OCI-LY3 (cell line): Measurements from ENCODE around the gene RANBP6.
"Not testable (repeated sequence)": the region's sequence is repeated elsewhere in the genome, so short reads cannot be mapped to it uniquely, and the experiment has no call there.

Experiments used
- H2AFZ ChIP-seq: fragments of 200-600, 300-600 bp; shearing (Covaris generic); 2 replicates; pipeline ENCODE4 v1.6.0; 2014; ENCODE audit warnings: antibody characterized with exemption, low read depth, low read length
- H3K27ac ChIP-seq: fragments of 200-600, 300-600 bp; sonication (generic); 2 replicates; pipeline ENCODE4 v1.5.1; 2014; ENCODE audit warnings: mild to moderate bottlenecking, low read length, moderate library complexity, mixed read lengths
- H3K27me3 ChIP-seq: fragments of 200-600, 300-600 bp; sonication (generic); 2 replicates; pipeline ENCODE4 v1.6.1; 2014; ENCODE audit warnings: low read depth, low read length, mixed read lengths
- H3K36me3 ChIP-seq: fragments of 200-600, 300-600 bp; sonication (generic); replicated peaks from 2 replicates; pipeline ENCODE3; 2014; ENCODE audit warnings: low read depth, low read length, mixed read lengths
- H3K4me1 ChIP-seq: fragments of 300-600, 200-600 bp; sonication (generic); 2 replicates; pipeline ENCODE4 v1.6.1; 2014; ENCODE audit warnings: low read length, mixed read lengths
- H3K4me2 ChIP-seq: fragments of 200-600, 300-600 bp; sonication (generic); 2 replicates; pipeline ENCODE4 v1.6.1; 2014; ENCODE audit warnings: low read length, mixed read lengths
- H3K4me3 ChIP-seq: fragments of 300-600, 200-600 bp; sonication (generic); 2 replicates; pipeline ENCODE4 v1.5.1; 2014; ENCODE audit warnings: antibody characterized with exemption, mild to moderate bottlenecking, low read length, moderate library complexity
- H3K79me2 ChIP-seq: fragments of 300-600, 200-600 bp; shearing (Covaris generic); 2 replicates; pipeline ENCODE4 v1.6.1; 2014; ENCODE audit warnings: mild to moderate bottlenecking, low read length, mixed read lengths
- H3K9ac ChIP-seq: fragments of 300-600, 200-600 bp; shearing (Covaris generic); 2 replicates; pipeline ENCODE4 v1.6.0; 2014; ENCODE audit warnings: mild to moderate bottlenecking, low read length, moderate library complexity
- H3K9me3 ChIP-seq: fragments of 200-600, 300-600 bp; shearing (Covaris generic); 2 replicates; pipeline ENCODE4 v1.6.1; 2014; ENCODE audit warnings: low read length, mixed read lengths; ENCODE audit not compliant: insufficient read depth
- H4K20me1 ChIP-seq: fragments of 200-600, 300-600 bp; sonication (generic); 2 replicates; pipeline ENCODE4 v1.6.1; 2016; ENCODE audit warnings: low read length, mixed read lengths; ENCODE audit not compliant: insufficient read depth
- EZH2phosphoT487 ChIP-seq: fragments of 200-600 bp; shearing (Covaris generic); IDR thresholded peaks from 2 replicates; pipeline ENCODE4 v1.6.1; 2018; ENCODE audit warnings: antibody characterized with exemption, mixed run types, low read depth
- TF ChIP-seq, protein P1 (sequence below): fragments of 200-600, 300-600 bp; sonication (generic); IDR thresholded peaks from 2 replicates; pipeline ENCODE4 v1.5.1; 2014; ENCODE audit warnings: antibody characterized with exemption, low read length, low read depth

RANBP6 gene

DNA sequence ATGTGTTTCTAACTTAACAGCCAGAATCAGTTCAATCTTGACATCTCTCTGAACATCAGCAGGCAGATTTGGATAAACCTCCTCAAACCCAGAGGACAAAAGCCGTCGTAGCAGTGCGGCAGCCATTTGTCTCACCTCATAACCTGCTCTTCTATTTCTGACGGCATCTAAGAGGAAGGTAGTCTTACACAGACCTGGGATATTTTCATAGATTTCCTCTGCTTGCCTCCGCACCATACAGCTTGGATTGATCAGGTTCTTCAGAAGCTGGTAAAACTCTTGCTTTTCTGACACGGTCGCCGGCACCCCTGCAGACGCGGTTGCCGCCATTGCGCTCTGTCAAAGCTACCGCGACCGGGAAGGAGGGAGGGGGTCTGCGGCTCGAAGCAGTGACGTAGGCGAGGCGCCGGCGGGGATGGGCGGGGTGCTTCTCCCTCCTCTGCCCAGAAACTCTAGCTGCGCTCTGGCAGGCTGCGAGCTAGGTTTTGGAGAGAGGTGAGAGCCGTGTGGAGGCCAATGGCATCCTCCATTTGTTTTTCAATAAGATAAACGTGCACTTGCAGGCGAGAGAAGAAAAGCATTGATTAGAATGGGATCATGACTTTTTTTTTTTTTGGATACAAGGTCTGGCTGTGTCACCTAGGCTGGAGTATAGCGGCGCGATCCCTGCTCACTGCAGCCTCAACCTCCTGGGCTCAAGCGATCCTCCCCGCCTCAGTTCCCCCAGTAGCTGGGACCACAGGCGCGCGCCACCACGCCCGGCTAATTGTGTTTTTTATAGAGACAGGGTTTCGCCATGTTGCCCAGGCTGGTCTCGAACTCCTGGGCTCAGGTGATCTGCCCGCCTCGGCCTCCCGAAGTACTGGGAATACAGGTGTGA is at the start of gene RANBP6:
RANBP6 (minus strand) TSS at position 347 of the 880 bp plus-strand sequence; CDS start at position 330, 17 bp downstream.
- H3K4me3 ChIP-seq: peak within 1 kb of the TSS; percentile 91
- peaks cover 14% of the 10 kb centered on the region for H3K36me3 ChIP-seq
- H3K4me1 ChIP-seq: peaks cover 12% of the 10 kb centered on the region

DNA sequence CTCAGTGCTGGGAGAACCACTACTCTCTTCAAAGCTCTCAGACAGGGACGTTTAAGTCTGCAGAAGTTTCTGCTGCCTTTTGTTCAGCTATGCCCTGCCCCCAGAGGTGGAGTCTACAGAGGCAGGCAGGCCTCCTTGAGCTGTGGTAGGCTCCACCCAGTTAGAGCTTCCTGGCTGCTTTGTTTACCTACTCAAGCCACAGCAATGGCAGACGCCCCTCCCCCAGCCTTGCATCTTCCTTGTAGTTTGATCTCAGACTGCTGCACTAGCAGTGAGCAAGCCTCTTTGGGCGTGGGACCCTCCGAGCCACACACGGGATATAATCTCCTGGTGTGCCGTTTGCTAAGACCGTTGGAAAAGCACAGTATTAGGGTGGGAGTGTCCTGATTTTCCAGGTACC is 47.7 kb upstream of the RANBP6 start:
- not testable (repeated sequence) for H3K4me1 ChIP-seq, H3K27me3 ChIP-seq, H3K9ac ChIP-seq, H3K36me3 ChIP-seq, H3K79me2 ChIP-seq, H2AFZ ChIP-seq, H3K27ac ChIP-seq, H3K4me3 ChIP-seq, H4K20me1 ChIP-seq, H3K9me3 ChIP-seq, H3K4me2 ChIP-seq

More for the DNA sequence above, at the start of gene RANBP6:
- peak within 1 kb of the TSS; percentile 35 for H3K27ac ChIP-seq
- H3K9me3 ChIP-seq: no peaks in the 10 kb centered on the region
- H3K27me3 ChIP-seq: no peaks in the 10 kb centered on the region
- H3K79me2 ChIP-seq: peaks cover 49% of the 10 kb centered on the region
- no peaks in the 10 kb centered on the region for H4K20me1 ChIP-seq
- peak within 1 kb of the TSS; percentile 94 for H3K4me2 ChIP-seq
- TF ChIP-seq EZH2phosphoT487: no peak
- TF ChIP-seq, protein P1, sequence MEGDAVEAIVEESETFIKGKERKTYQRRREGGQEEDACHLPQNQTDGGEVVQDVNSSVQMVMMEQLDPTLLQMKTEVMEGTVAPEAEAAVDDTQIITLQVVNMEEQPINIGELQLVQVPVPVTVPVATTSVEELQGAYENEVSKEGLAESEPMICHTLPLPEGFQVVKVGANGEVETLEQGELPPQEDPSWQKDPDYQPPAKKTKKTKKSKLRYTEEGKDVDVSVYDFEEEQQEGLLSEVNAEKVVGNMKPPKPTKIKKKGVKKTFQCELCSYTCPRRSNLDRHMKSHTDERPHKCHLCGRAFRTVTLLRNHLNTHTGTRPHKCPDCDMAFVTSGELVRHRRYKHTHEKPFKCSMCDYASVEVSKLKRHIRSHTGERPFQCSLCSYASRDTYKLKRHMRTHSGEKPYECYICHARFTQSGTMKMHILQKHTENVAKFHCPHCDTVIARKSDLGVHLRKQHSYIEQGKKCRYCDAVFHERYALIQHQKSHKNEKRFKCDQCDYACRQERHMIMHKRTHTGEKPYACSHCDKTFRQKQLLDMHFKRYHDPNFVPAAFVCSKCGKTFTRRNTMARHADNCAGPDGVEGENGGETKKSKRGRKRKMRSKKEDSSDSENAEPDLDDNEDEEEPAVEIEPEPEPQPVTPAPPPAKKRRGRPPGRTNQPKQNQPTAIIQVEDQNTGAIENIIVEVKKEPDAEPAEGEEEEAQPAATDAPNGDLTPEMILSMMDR: no peak
- H2AFZ ChIP-seq: peak within 1 kb of the TSS; percentile 96
- H3K9ac ChIP-seq: peak within 1 kb of the TSS; percentile 77

DNA sequence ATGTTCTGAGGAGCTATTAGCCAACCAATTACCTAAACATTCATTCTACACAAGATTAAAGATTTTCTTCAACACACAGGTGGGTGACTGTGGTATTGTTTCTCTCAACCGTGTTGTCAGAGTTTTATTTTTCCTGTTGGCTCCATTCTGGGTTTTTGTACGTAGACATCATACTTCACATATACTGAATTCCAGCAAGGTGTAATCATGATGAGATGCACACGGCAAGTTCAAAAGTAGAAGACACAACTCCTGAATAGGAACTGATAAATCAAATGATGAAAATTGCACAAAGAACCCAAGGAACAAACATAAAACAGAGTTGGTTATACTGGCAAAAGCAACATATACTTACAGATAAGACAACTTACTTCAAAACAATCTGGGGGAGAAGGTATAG is 40.2 kb upstream of the RANBP6 start:
- Histone ChIP-seq H3K27ac (no peak overlapping the region), H2AFZ (no peak overlapping the region), H3K9ac (no peak overlapping the region), H3K27me3 (no peaks in the 10 kb centered on the region), H3K9me3 (no peaks in the 10 kb centered on the region), H4K20me1 (no peaks in the 10 kb centered on the region), H3K4me3 (no peak overlapping the region), H3K4me1 (peaks cover 20% of the 10 kb centered on the region), H3K36me3 (no peaks in the 10 kb centered on the region), H3K79me2 (no peaks in the 10 kb centered on the region), H3K4me2 (no peak overlapping the region)
- no peak for TF ChIP-seq EZH2phosphoT487
- TF ChIP-seq, protein P1: no peak

DNA sequence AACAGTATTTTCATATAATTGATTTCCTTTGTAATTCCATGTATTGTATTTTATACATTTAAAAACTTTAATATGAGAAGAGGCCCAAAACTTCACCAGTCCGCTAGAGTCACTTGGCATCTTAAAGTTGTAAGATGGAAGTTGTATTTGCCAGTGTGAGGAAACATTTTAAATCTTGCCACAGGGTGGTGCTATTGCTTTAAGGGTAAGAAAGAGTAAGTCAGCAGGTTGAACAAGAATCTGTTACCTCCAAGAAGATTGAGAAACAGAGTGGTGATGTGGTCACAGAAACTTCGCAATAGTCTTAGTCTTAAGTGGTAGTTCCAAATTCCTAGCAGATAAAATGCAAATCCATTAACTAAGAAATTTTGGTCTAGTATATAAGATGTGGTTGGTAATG is 39.8 kb upstream of the RANBP6 start:
- Histone ChIP-seq H4K20me1 (no peaks in the 10 kb centered on the region), H3K4me3 (no peak overlapping the region), H3K79me2 (no peaks in the 10 kb centered on the region), H2AFZ (peak overlapping the region; percentile 12; the same call in 1 of the 2 replicates), H3K4me1 (peaks cover 24% of the 10 kb centered on the region), H3K27ac (no peak overlapping the region), H3K9me3 (no peaks in the 10 kb centered on the region), H3K9ac (no peak overlapping the region), H3K4me2 (peak overlapping the region; percentile 25), H3K36me3 (no peaks in the 10 kb centered on the region), H3K27me3 (no peaks in the 10 kb centered on the region)
- TF ChIP-seq, protein P1: peak; percentile 81
- no peak for TF ChIP-seq EZH2phosphoT487
